K562 (cell line): Measurements from ENCODE around the gene SHF. TPM values are rescaled to one million over a fixed set of nuclear protein-coding genes. Genes with fewer than 3 reads are reported as not detected.

ENCODE experiments used
- CBX5 ChIP-seq: IDR thresholded peaks from 2 replicates; pipeline ENCODE4 v1.6.1; 2014; ENCODE audit warnings: low read depth, borderline replicate concordance
- CTBP1 ChIP-seq: fragments of 450-650 bp; IDR thresholded peaks from 2 replicates; pipeline ENCODE4 v1.6.1; 2016; ENCODE audit warnings: borderline replicate concordance
- KDM2B ChIP-seq: fragments of 250-450 bp; sonication (Bioruptor Pico); IDR thresholded peaks from 2 replicates; pipeline ENCODE4 v1.8.0; 2021; ENCODE audit warnings: mild to moderate bottlenecking, moderate library complexity
- KDM5B ChIP-seq: fragments of 200-600 bp; sonication (generic); IDR thresholded peaks from 2 replicates; pipeline ENCODE4 v1.6.1; 2012; ENCODE audit warnings: low read depth, mild to moderate bottlenecking, moderate library complexity, low read length, control low read depth, inconsistent platforms; ENCODE audit not compliant: insufficient replicate concordance
- KLF16 ChIP-seq: IDR thresholded peaks from 2 replicates; pipeline ENCODE4 v1.6.1; 2016; ENCODE audit warnings: antibody characterized with exemption
- MBD2 ChIP-seq: sonication (generic); IDR thresholded peaks from 2 replicates; pipeline ENCODE4 v1.6.1; 2016; ENCODE audit warnings: low read depth, borderline replicate concordance
- MEF2D ChIP-seq: conservative IDR thresholded peaks from 2 replicates; pipeline ENCODE4 v1.6.1; 2016; ENCODE audit warnings: low read depth, missing genetic modification characterization, missing compliant biosample characterization
- OTX1 ChIP-seq: fragments of 450-650 bp; formaldehyde crosslinking; IDR thresholded peaks from 2 replicates; pipeline ENCODE4 v1.4.0; 2022; ENCODE audit warnings: mild to moderate bottlenecking
- POLR2B ChIP-seq: fragments of 450-650 bp; IDR thresholded peaks from 2 replicates; pipeline ENCODE4 v1.6.1; 2018; ENCODE audit warnings: low read depth; ENCODE audit not compliant: partially characterized antibody
- POLR3G ChIP-seq: IDR thresholded peaks from 2 replicates; pipeline ENCODE4 v1.6.1; 2011; ENCODE audit not compliant: insufficient read length, insufficient replicate concordance; ENCODE audit errors: extremely low read depth
- SIN3B ChIP-seq: fragments of 450-650 bp; IDR thresholded peaks from 2 replicates; pipeline ENCODE4 v1.6.1; 2017; ENCODE audit warnings: low read depth, mild to moderate bottlenecking, moderate library complexity
- SMAD1 ChIP-seq: fragments of 150-350 bp; IDR thresholded peaks from 2 replicates; pipeline ENCODE4 v1.6.1; 2014; ENCODE audit warnings: low read length, low read depth; ENCODE audit not compliant: partially characterized antibody
- TBP ChIP-seq: optimal IDR thresholded peaks from 2 replicates; pipeline ENCODE3; 2011; ENCODE audit warnings: low read depth, low read length, improper control_type of control experiment
- U2AF1 ChIP-seq: fragments of 200-400 bp; formaldehyde crosslinking; optimal IDR thresholded peaks from 2 replicates; pipeline ENCODE3; 2017; ENCODE audit warnings: mild to moderate bottlenecking, low read depth, low read length, moderate library complexity
- ZNF197 ChIP-seq: fragments of 200-800 bp; sonication (Bioruptor generic); IDR thresholded peaks from 2 replicates; pipeline ENCODE4 v1.6.1; 2016; ENCODE audit warnings: low read depth, missing genetic modification characterization, missing compliant biosample characterization
- ZNF75A ChIP-seq: fragments of 450-650 bp; formaldehyde crosslinking; IDR thresholded peaks from 2 replicates; pipeline ENCODE4 v1.4.0; 2020; ENCODE audit warnings: mild to moderate bottlenecking
- ZNF766 ChIP-seq: fragments of 200-800 bp; sonication (Bioruptor generic); conservative IDR thresholded peaks from 2 replicates; pipeline ENCODE4 v1.6.1; 2016; ENCODE audit warnings: missing genetic modification characterization, missing compliant biosample characterization
- polyA plus RNA-seq, 8 experiments: library from polyadenylated mRNA; depleted of rRNA in 4 of 8; stranded (reverse) in 5 of 8; unstranded in 3 of 8; fragments of >200 nt; fragmentation: Nextera tagmentation in 2 of 8; fragmentation: Illumina TruSeq in 1 of 8; extraction: Ambion mirVana in 2 of 8; extraction: Trizol in 1 of 8; gene quantifications; 2 replicates each; pipeline versions ENCODE4 v1.2.1 to v1.2.3, GENCODE V29; 2011 to 2014; ENCODE audit warnings: inconsistent platforms in 1 of 8, missing spikeins in 1 of 8
- total RNA-seq, 7 experiments: library from RNA; depleted of rRNA in 6 of 7; stranded (reverse); fragments of >200 nt in 6 of 7; fragmentation: Illumina TruSeq in 2 of 7; extraction: Trizol in 2 of 7; gene quantifications; 2 replicates each; pipeline versions ENCODE4 v1.2.1 to v1.2.3, GENCODE V29; 2011 to 2021; ENCODE audit warnings: low replicate concordance in 1 of 7
- TF ChIP-seq, protein P1 (sequence below): fragments of 450-650 bp; formaldehyde crosslinking; IDR thresholded peaks from 2 replicates; pipeline ENCODE4 v1.4.0; 2020; ENCODE audit warnings: mild to moderate bottlenecking
- TF ChIP-seq, protein P2 (sequence below): fragments of 250-450 bp; sonication (Bioruptor Pico); IDR thresholded peaks from 2 replicates; pipeline ENCODE4 v1.4.0; 2020
- TF ChIP-seq, protein P3 (sequence below): fragments of 200-800 bp; sonication (Bioruptor generic); IDR thresholded peaks from 2 replicates; pipeline ENCODE4 v1.6.1; 2017; ENCODE audit warnings: missing genetic modification characterization, missing compliant biosample characterization

The SHF gene
- total and polyA plus RNA-seq, 9 of the 15 experiments (the other 6 are each of a cell fraction or from before 2014, with no cell fraction given) = 0.51 to 2.2 (median 0.85) TPM; not detected in 2

DNA sequence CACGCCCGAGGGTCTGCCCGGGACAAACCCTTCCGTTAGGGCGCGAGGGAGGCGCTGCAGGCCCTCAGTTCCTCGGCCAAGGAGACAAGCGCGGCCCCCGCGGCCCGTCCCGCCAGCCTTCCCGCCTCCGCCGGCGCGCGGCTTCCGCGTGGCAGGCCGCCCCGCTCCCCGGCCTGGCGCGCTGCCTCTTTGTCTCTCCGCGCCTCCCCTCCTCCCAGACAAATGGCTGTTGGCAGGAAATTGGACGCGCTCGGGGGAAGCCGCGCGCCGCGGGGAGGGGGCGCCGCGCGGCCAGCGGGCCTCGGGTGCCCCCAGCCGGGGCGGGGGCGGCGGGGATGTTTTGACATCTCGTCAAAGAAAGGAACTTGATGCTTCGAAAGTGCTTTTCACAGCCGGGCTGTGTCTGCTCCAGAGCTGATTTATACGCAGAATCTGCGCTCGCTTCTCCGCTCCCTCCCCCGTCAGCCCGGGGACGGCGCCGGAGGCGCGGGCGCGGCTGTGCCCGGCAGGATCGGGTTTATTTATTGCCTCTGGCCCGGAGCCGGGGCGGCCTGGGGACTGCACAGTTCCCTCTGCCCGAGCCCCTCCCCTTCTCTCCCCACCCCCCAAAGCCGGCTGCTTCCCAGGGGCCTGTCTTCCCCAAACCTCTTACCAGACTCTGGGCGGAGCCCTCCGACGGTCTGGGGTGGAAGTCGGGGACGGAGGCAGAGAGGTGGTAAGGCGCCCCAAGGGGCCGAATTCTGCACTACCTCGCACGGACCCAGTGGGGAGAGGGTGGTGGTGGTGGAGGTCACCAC is 20.7 kb downstream of the SHF start (continued):
- TF ChIP-seq U2AF1 = no peak
- peak; percentile 47; the same call in 1 of the 2 replicates for TF ChIP-seq SIN3B
- peak; percentile 55 for TF ChIP-seq TBP
- TF ChIP-seq KDM2B (CRISPR knock-in tag) = no peak
- TF ChIP-seq, protein P1, sequence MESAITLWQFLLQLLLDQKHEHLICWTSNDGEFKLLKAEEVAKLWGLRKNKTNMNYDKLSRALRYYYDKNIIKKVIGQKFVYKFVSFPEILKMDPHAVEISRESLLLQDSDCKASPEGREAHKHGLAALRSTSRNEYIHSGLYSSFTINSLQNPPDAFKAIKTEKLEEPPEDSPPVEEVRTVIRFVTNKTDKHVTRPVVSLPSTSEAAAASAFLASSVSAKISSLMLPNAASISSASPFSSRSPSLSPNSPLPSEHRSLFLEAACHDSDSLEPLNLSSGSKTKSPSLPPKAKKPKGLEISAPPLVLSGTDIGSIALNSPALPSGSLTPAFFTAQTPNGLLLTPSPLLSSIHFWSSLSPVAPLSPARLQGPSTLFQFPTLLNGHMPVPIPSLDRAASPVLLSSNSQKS (CRISPR knock-in tag) = no peak
- no peak for TF ChIP-seq POLR3G
- TF ChIP-seq ZNF75A (CRISPR knock-in tag) = no peak
- TF ChIP-seq, protein P2, sequence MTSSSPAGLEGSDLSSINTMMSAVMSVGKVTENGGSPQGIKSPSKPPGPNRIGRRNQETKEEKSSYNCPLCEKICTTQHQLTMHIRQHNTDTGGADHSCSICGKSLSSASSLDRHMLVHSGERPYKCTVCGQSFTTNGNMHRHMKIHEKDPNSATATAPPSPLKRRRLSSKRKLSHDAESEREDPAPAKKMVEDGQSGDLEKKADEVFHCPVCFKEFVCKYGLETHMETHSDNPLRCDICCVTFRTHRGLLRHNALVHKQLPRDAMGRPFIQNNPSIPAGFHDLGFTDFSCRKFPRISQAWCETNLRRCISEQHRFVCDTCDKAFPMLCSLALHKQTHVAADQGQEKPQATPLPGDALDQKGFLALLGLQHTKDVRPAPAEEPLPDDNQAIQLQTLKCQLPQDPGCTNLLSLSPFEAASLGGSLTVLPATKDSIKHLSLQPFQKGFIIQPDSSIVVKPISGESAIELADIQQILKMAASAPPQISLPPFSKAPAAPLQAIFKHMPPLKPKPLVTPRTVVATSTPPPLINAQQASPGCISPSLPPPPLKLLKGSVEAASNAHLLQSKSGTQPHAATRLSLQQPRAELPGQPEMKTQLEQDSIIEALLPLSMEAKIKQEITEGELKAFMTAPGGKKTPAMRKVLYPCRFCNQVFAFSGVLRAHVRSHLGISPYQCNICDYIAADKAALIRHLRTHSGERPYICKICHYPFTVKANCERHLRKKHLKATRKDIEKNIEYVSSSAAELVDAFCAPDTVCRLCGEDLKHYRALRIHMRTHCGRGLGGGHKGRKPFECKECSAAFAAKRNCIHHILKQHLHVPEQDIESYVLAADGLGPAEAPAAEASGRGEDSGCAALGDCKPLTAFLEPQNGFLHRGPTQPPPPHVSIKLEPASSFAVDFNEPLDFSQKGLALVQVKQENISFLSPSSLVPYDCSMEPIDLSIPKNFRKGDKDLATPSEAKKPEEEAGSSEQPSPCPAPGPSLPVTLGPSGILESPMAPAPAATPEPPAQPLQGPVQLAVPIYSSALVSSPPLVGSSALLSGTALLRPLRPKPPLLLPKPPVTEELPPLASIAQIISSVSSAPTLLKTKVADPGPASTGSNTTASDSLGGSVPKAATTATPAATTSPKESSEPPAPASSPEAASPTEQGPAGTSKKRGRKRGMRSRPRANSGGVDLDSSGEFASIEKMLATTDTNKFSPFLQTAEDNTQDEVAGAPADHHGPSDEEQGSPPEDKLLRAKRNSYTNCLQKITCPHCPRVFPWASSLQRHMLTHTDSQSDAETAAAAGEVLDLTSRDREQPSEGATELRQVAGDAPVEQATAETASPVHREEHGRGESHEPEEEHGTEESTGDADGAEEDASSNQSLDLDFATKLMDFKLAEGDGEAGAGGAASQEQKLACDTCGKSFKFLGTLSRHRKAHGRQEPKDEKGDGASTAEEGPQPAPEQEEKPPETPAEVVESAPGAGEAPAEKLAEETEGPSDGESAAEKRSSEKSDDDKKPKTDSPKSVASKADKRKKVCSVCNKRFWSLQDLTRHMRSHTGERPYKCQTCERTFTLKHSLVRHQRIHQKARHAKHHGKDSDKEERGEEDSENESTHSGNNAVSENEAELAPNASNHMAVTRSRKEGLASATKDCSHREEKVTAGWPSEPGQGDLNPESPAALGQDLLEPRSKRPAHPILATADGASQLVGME (CRISPR knock-in tag) = no peak
- TF ChIP-seq OTX1 (CRISPR knock-in tag) = 0 out of 2 replicates have a peak, but pooled peaks have one; percentile 7
- 0 out of 2 replicates have a peak, but pooled peaks have one; percentile 53 for TF ChIP-seq CTBP1
- peak; percentile 36 for TF ChIP-seq KDM5B
- TF ChIP-seq ZNF766 (CRISPR knock-in tag) = 0 out of 2 replicates have a peak, but pooled peaks have one; percentile 43
- TF ChIP-seq CBX5 = no peak
- TF ChIP-seq ZNF197 (CRISPR knock-in tag) = no peak
- no peak for TF ChIP-seq MEF2D
- TF ChIP-seq, protein P3, sequence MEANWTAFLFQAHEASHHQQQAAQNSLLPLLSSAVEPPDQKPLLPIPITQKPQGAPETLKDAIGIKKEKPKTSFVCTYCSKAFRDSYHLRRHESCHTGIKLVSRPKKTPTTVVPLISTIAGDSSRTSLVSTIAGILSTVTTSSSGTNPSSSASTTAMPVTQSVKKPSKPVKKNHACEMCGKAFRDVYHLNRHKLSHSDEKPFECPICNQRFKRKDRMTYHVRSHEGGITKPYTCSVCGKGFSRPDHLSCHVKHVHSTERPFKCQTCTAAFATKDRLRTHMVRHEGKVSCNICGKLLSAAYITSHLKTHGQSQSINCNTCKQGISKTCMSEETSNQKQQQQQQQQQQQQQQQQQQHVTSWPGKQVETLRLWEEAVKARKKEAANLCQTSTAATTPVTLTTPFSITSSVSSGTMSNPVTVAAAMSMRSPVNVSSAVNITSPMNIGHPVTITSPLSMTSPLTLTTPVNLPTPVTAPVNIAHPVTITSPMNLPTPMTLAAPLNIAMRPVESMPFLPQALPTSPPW (CRISPR knock-in tag) = peak; percentile 91
- peak; percentile 47; the same call in 1 of the 2 replicates for TF ChIP-seq MBD2
- TF ChIP-seq POLR2B = peak; percentile 63
- TF ChIP-seq KLF16 = 0 out of 2 replicates have a peak, but pooled peaks have one; percentile 18
- no peak for TF ChIP-seq SMAD1
